Pons (tissue), 1 donor: ENCODE results near the gene TMEM14A.

ENCODE experiments used
- DNase-seq: peaks from one replicate; pipeline ENCODE4 v3.0.0-alpha.2; 2016; ENCODE audit warnings: low spot score

Gene TMEM14A

GRCh38 chr6:52736145-52736544 lies 65.2 kb downstream of the TMEM14A start:
- DNase-seq = no peak
